DMS153 treated with DMSO at 0.1 percent for 48 hours (cell line): ENCODE measurements around the gene NBPF9.
A peak's percentile ranks its signal among the peaks of the same experiment; 100 is the strongest.
"Not testable (repeated sequence)": the region's sequence is repeated elsewhere in the genome, so short reads cannot be mapped to it uniquely, and the experiment has no call there.

Experiments
- DNase-seq: peaks from one replicate; lab custom pipeline; 2025; ENCODE audit not compliant: unreplicated experiment; lab: John Stamatoyannopoulos, UW

NBPF9 gene, protein sequence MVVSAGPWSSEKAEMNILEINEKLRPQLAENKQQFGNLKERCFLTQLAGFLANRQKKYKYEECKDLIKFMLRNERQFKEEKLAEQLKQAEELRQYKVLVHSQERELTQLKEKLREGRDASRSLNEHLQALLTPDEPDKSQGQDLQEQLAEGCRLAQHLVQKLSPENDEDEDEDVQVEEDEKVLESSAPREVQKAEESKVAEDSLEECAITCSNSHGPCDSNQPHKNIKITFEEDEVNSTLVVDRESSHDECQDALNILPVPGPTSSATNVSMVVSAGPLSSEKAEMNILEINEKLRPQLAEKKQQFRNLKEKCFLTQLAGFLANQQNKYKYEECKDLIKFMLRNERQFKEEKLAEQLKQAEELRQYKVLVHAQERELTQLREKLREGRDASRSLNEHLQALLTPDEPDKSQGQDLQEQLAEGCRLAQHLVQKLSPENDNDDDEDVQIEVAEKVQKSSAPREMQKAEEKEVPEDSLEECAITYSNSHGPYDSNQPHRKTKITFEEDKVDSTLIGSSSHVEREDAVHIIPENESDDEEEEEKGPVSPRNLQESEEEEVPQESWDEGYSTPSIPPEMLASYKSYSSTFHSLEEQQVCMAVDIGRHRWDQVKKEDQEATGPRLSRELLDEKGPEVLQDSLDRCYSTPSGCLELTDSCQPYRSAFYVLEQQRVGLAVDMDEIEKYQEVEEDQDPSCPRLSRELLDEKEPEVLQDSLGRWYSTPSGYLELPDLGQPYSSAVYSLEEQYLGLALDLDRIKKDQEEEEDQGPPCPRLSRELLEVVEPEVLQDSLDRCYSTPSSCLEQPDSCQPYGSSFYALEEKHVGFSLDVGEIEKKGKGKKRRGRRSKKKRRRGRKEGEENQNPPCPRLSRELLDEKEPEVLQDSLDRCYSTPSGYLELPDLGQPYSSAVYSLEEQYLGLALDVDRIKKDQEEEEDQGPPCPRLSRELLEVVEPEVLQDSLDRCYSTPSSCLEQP (N-terminal part only)

DNA sequence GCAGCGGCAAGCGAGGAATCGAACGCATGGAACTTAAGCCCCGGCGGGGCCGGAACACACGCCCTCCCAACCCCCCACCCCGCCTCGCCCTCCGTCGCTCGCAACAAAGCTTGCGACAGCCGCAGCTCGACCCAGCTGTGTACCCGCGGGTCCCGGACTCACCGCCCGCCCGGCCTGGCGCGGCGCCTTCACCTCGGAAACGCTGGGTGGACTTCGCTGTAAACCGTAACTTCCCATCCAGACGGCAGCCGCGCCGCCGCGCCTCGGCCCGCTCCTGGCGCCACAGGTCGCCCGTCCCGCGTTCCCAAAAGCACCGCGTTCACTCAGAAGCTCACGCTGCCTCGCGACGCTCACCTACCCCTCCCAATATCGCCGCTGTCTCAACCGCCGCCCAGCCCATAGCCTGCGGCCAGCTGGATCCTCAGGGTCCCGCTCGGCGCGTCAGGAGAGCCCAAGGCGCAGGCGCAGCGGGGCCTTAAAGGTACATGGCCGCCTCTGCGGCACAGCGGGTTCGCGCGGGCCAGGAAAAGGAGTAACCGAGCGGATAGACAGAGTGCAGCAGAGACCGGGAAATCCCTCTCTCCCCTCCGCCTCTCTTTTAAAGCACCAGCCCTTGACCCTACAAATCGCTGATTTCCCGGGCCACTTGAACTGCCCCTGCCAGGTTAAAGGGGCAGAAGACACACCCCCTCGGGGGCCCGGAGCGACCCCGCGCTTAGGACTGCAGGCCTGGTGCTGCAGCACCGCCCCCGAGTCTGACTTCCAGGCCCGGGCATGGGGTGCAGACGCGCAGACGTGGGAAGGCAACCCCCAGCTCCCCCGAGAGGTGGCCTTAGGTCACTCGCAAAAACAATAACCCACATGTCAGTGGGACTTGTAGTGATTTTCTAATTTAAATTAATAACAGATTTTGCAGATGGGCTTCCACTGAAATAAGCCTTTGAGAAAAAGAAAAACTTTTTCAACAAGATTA is at the start of gene NBPF9:
TSS of gene NBPF9 (minus strand) at position 443 of the 973 bp plus-strand sequence. CDS start 21,412 bp downstream, outside the sequence.
- peak; percentile 5 for DNase-seq

DNA sequence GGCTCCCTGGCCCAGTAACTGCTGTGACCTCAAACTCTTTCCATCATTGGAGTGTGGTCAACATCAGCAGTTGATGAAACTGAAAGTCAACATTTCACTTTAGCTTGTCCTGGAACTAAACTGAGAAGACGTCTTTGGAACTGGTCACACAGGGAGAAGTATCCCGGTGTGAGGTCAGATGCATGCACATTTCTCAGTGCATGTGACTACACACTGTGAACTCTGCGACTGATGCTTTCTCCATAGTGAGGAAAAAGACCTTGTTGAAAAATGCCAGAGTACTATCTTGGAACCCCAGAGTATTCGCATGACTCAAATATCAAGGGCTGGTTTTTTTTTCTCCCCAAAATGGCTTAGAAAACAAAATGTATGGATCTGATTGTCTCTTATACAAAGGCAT is 46.6 kb upstream of the NBPF9 start:
- DNase-seq, result not testable (repeated sequence)

DNA sequence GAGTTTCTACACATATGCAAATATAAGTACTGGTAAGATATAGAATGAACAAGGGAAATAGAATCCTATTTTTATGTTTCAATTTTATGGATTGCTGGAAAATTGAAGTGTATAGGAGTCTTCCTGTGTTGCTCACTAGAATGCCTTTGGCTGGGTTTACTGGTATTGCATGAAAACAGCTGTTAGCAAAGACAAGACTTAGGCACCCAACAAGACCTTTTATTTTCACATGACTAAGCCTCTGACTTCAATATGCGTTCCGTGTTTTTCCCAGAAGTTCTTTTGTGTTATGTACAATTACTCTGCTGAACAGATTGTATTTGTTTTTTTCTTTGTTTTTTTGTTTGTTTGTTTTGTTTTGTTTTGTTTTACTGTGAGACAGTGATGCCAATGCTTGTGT is 34.2 kb upstream of the NBPF9 start:
- not testable (repeated sequence) for DNase-seq

DNA sequence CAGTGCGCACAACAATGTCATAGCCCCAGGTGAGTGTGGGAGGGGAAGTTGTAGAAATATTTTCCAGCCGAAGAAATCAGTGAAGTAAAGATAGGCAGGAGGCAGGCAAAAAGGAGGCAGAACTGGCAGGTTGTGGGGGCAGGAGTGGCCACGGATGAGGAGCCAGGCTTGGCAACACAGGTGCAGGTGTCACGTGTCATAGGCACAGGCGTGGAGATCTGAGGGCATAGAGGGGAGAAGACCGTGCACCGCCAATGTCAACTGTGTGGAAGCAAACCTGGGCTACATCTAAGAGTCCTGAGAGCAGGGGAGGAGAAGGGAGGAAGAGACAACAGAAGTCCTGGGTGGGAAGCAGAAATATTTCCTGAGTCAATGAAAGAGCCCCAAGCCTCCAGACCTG is 27.6 kb upstream of the NBPF9 start:
- DNase-seq, result not testable (repeated sequence)

DNA sequence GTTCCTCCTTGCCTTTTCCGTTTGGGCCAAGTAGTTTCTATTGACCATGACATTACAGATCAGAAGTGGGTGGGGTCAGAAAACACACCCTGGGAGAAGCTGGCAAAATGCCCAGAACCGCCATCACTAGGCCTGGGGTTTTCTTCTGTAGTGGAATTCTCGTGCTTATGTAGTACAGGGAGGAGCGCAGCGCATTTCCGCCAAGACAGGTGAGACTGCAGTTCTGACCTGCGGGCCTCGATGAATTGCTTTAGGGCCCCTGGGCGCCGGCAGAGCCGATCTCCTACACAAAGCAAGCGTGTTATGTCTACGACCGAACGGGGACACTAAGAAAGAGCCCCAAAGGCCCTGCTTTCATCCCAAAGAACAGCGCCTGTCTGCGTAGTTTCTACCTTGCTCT is 25.9 kb upstream of the NBPF9 start:
- DNase-seq, result not testable (repeated sequence)

DNA sequence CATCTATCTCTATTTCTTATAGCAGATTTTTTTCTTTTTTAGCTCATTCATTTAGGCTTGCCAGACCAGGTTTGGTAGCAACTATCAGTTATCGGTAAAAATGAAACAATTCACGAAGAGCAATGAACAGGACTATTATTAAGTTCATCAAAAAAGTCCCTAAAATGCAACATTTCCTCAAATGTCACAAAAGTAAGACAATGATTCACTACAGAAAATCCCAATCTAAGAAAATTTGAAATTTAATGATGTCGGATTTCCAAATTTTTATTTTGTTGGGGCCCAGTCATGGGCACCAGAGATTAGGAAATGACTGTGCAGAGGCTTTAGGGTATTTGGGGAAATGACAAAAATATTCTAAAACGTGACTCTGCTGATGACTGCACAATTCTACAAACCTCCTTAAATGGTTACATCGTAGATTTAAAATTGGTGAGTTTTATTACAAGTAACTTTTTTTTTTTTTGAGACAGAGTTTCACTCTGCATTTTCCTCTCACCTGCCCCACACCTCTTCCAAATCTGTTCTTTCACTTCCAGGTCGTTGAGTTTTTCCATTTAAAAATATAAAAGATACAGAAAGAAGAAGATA is 23.3 kb upstream of the NBPF9 start:
- DNase-seq, result not testable (repeated sequence)

DNA sequence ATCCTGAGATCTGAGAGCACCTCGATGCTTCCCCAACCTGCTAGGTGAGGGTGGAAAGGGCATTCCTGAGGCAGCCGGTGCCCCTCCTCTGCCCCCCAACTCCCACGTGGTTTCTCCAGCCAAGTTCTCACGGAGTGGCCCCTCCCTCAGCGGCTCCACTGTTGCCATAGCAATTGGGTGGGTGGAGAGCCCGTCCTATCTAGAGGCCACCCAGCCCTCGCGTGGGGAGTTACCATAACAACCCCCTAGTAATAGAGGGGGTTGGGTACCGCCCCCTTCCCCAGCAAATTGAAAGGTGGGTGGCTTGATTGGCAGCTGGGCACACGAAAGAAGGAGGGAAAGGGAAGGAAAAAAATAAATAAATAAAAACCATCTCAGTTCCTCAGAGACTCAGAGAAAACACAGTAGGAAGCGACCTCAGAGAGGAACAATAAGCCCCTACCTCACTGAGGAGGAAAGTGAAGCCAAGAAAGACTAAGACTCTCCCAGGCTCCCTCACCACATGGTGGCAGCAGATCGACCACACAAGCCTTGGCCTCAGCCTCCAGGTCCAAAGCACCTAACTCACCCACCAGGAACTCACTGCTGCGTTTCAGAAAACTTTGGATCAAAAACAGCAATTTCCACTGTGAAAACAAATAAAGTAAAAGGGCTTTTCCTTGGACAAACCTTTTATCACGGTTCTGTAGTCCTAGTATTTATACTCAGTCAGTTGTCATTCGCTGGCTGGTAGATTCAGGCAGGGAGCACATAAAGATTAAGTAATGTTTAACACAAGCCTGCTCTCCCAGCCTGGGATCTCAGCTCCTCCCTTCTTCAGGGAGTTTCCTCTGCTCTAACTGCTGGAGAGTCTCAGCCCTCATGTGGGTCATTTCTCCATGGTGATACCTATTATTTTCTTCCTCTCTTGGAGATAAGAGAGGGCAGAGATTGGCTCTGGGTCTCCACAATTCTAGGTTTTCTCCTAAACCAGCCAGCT is 20.9 kb upstream of the NBPF9 start:
- DNase-seq, result not testable (repeated sequence)

DNA sequence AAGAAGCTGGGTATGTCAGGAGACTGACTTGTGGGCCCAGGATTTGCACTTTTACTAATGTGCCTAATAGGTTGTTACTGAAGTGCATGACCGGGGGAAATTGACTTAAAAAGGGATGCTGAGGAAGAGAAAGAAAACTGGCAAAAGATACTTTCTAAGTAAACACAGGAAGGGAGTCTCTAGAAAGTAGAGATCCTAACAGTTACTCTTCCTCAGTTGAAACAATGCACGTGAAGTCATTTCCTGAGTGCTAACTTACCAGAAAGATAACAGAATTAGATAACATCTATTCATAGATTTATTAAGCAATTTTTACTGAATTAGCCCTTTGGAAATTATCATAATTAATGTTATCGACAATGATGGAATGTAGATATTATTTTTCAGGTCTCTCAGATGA is 9.5 kb upstream of the NBPF9 start:
- not testable (repeated sequence) for DNase-seq

DNA sequence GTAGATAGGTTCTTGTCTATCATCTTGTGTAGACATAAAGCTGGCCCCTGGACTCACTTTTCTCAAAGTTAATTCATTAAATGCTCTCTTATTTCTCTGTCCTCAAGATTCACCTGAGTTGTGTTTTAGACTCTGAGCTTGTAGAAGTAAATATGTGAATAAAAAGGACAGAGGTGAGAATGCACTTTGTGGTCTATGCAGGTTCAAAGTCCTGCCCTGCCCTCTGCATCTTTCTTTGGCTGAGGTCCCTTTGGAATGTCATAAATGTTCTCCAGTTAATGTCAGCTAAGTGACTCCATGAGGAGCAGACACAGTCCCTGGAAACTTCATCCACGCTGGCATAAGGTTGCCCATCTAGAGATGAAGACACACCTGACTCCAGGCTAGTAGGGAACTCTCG is 7.0 kb upstream of the NBPF9 start:
- DNase-seq, result not testable (repeated sequence)

DNA sequence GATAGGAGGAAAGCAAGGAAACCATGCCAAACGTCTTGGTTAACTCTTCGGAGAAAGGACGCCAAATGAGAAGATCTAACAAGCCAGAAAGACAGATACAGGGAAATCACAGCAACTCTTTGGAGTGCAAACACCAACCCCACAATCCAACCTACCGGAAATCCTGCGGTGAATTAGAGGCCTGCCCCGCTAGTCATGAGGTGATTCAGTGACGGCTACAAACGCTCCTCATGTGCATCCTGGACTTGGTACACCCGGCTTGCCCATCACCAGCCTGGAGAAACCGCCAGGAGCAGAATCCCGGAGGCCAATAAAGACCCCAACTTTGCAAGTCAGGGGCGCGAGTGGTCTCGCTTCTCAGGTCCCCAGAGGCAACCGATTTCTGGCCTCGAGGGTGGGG is 777 bp downstream of the NBPF9 start:
- not testable (repeated sequence) for DNase-seq

DNA sequence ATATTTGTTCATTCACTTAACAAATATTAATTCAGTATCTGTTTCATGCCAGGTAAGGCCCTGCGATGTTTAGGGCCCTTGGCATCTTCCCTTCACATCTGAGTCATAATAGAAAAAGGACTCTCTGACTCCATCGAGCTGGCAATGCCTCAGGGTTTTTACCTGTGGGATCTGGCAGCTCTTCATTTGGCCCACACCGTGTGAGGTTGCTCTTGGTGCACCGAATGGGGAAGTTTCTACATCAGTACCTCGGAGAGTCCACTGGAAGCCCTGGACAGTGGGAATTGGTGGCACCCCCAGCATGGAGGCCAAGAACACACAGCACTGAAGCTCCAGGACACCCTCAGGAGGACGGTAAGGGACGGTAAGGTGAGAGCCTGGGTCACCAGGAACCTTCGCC is 5.1 kb downstream of the NBPF9 start:
- not testable (repeated sequence) for DNase-seq

DNA sequence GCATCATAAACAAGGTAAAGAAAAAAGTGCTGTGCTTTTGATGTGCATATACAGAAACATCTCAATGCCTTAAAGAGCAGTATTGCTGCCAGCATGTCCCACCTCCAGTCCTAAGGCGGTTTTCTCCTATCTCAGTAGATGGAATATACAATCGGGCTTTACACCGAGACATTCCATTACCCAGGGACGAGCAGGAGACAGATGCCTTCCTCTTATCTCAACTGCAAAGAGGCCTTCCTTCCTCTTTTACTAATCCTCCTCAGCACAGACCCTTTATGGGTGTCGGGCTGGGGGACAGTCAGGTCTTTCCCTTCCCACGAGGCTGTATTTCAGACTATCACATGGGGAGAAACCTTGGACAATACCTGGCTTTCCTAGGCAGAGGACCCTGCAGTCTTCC is 10.2 kb downstream of the NBPF9 start:
- not testable (repeated sequence) for DNase-seq

DNA sequence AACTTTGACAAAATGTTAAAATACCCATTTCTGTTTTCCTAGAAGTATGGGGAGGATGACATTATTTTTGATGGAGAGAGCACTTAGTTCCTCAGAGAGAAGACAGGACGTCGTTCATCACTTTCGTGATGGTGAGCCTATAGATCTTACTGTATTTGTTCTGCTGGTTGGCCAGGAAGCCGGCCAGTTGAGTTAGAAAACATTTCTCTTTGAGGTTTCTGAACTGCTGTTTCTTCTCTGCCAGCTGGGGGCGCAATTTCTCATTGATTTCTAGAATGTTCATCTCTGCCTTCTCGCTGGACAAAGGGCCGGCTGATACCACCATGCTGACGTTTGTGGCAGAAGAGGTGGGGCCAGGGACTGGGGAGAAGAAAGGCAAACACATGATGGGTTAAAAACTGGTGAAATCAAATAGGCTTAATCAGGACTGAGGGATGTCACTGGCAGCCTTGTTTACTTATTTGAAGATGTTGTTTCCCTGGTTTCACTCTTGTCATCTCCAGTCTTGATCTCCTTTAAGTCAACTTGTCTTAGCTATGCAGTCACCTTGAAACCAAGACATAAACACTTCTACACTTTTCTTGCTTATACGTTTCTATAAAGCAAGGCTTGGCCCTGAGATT is 27.7 kb downstream of the NBPF9 start:
- DNase-seq, result not testable (repeated sequence)

DNA sequence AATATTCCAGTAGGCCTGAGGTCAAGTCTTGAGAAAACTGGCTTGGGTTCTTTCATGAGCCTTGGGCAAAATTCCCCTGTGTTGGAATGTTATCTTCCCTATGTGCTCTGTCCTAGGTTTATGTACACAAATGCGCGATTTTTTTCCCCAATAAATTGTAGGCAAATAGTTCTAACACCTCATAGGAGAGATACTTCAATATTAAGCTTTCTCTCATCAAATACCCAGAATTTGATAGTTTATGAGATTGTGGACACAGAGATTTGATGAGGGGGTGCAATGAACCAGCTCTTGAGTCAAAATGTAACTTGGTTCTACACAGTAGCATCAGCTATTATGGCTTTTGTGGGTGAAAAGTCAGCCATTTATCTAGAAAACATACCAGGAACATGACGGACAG is 38.7 kb downstream of the NBPF9 start:
- DNase-seq, result not testable (repeated sequence)

DNA sequence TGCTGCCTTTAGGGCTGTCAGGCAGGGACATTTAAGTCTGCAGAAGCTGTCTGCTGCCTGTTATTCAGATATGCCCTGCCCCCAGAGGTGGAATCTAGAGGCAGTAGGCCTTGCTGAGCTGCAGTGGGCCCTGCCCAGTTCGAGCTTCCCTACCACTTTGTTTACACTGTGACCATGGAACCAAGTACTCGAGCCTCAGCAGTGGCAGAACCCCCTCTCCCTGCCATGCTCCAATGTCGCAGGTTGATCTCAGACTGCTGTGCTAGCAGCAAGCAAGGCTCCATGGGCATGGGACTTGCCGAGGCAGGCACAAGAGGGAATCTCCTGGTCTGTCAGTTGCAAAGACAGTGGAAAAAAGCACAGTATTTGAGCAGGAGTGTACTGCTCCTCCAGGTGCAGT is 60.3 kb downstream of the NBPF9 start:
- DNase-seq, result not testable (repeated sequence)

DNA sequence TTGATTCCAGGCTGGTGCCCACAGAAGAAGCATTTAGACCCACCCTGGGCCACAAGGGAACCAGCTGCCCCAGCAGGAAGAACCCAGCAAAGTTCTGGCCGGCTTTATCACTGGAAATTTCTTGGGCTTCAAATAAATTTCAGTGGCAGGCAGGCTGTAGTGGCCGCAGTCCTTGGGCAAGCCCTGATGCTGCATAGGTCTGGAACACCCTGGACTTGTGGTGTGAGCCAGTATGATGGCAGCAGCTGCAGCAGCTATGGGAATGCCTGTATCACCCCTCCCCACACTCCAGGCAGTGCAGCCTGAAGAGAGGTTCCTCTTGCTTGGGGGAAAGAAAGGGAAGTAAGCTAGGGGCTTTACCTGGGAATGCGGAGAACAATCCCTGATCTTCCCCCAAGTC is 69.4 kb downstream of the NBPF9 start:
- not testable (repeated sequence) for DNase-seq

DNA sequence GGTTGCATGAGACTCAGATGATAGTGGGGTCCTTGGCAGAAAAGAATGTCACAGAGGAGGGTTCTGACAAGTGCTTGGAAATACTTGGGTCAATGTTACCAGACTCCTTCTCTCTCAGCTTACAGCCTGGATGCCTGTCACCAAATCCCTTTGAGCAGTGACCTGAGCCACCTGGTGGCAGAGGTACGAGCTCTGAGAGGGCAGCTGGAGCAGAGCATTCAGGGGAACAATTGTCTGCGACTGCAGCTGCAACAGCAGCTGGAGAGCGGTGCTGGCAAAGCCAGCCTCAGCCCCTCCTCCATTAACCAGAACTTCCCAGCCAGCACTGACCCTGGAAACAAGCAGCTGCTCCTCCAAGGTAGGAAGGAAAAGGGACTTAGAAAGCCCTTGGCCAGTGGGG is 79.0 kb downstream of the NBPF9 start:
- not testable (repeated sequence) for DNase-seq

DNA sequence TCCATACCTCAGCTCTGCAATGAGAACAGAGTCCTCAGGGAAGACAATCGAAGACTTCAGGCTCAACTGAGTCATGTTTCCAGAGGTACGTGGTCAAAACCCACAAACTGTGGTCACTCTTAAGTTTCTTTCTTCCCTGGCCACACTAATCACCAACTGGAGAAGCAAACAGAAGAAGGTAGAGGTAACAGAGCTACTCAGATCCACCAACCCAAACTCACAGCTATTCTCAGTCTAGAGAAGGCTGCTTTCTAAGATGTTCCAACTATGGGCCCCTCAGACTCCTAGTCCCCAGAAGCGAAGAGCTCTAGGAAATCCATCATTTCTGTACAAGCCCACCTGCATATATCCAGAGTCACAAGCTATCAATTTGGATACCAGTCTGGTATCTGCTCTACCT is 84.8 kb downstream of the NBPF9 start:
- not testable (repeated sequence) for DNase-seq
